HAP-1 (cell line): Measurements from ENCODE around the gene RNF220.
A peak's percentile ranks its signal among the peaks of the same experiment; 100 is the strongest.

ENCODE experiments used
- DNase-seq, 2 experiments: peaks; one replicate each; pipeline ENCODE4 v3.0.0-alpha.2; 2016 to 2020; ENCODE audit warnings: low spot score in 2 of 2
- H3K27me3 ChIP-seq: fragments of 250-450 bp; sonication (Bioruptor Pico); 2 replicates; pipeline ENCODE4 v1.5.1; 2020; ENCODE audit warnings: low read depth, mild to moderate bottlenecking, moderate library complexity
- H3K36me3 ChIP-seq: fragments of 250-450 bp; sonication (Bioruptor Pico); replicated peaks from 2 replicates; pipeline ENCODE4 v1.5.1; 2020; ENCODE audit warnings: mild to moderate bottlenecking
- H3K4me1 ChIP-seq: fragments of 250-450 bp; sonication (Bioruptor Pico); 2 replicates; pipeline ENCODE4 v1.5.1; 2020; ENCODE audit warnings: mild to moderate bottlenecking
- H3K4me3 ChIP-seq: fragments of 250-450 bp; sonication (Bioruptor Pico); 2 replicates; pipeline ENCODE4 v1.5.1; 2020; ENCODE audit warnings: mild to moderate bottlenecking, moderate library complexity
- H3K9me3 ChIP-seq: fragments of 250-450 bp; sonication (Bioruptor Pico); 2 replicates; pipeline ENCODE4 v1.5.1; 2020; ENCODE audit warnings: mild to moderate bottlenecking, moderate library complexity
- in situ Hi-C: fragments of 300-500 bp; cut with MboI; formaldehyde crosslinking; loops from 3 replicates; pipeline ENCODE4 v1.14.3; 2020; ENCODE audit warnings: low sequenced_read_pairs, inconsistent platforms, mixed read lengths

RNF220 gene

GRCh38 chr1:44673675-44674112 lies 268.6 kb downstream of the RNF220 start:
- Histone ChIP-seq H3K4me1 (peaks cover 21% of the 10 kb centered on the region), H3K27me3 (no peaks in the 10 kb centered on the region), H3K4me3 (peak overlapping the region; percentile 56), H3K36me3 (no peaks in the 10 kb centered on the region), H3K9me3 (no peaks in the 10 kb centered on the region)
- in situ Hi-C loops = no loop called here
- DNase-seq = no peak

GRCh38 chr1:44674113-44675000 lies 269.3 kb downstream of the RNF220 start, which contains the start of the genes ARMH1 and TMEM53:
ARMH1 (plus strand) TSS chr1:44674714; CDS start chr1:44689698, 14,984 bp downstream.
TMEM53 (minus strand) TSS chr1:44674481; CDS start chr1:44674391, 90 bp downstream.
- H3K4me1 ChIP-seq = peaks cover 21% of the 10 kb centered on the region
- DNase-seq = peak; percentile 98 to 100
- H3K36me3 ChIP-seq = no peaks in the 10 kb centered on the region
- H3K27me3 ChIP-seq = no peaks in the 10 kb centered on the region
- H3K4me3 ChIP-seq = peak within 1 kb of the TSS; percentile 56
- in situ Hi-C loops = no loop called here
- H3K9me3 ChIP-seq = no peaks in the 10 kb centered on the region

DNA sequence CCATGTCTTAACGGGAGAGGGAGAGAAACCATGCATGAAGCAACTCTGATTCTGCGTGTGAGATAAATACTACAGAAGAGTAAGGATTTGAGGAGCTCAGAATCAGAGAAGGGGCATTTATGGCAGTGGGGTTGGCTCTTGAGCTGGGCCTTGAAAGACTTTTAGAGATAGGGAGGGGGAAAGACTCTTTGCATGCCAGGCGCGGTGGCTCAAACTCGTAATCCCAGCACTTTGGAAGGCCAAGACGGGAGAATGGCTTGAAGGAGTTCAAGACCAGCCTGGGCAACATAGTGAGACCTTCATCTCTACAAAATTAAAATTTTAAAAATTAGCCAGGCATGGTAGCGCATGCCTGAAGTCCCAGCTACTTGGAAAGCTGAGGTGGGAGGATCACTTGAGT lies 270.1 kb downstream of the RNF220 start:
- no peak for DNase-seq
- in situ Hi-C loops = no loop called here
- Histone ChIP-seq H3K4me1 (peaks cover 21% of the 10 kb centered on the region), H3K27me3 (no peaks in the 10 kb centered on the region), H3K9me3 (no peaks in the 10 kb centered on the region), H3K4me3 (no peak overlapping the region), H3K36me3 (no peaks in the 10 kb centered on the region)

DNA sequence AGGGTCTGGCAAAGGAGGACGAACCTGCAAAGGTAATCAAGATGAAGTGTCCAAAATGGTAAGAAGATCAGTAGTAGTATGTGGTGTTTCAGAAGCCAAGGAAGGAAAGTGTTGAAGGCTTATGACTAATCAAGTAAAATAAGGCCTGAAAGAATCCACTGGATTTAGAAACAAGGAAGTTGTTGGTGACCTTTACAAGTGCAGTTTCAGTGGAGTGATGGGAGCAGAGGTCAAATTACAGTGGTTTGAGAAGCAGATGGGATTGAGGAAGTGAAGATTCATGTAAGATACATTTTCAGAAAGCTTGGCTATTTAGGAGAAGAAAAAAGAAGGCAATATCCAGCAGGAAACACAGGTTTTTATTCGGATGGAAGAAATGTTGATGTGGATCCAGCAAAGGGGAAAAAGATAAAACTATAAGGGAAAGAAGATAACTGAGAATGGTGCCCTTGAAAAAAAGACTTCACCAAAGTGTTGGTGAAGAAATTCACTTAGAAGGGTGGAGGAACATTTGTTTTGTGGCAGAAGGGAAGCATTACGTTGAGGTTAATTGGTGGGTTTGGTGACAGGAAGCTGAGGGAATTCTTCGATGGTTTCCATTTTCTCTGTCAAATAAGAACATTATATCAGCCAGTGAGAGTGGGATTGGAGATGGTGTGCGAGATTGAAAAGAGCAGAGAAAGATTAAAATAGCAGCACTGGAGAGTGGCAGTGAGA lies 271.6 kb downstream of the RNF220 start:
- H3K4me3 ChIP-seq = no peak overlapping the region
- in situ Hi-C loops = no loop called here

GRCh38 chr1:44677201-44677766 lies 272.2 kb downstream of the RNF220 start:
- Histone ChIP-seq H3K9me3 (no peaks in the 10 kb centered on the region; the same call in 1 of the 2 replicates), H3K4me1 (peaks cover 18% of the 10 kb centered on the region)
- peak; percentile 30 to 76 for DNase-seq

More for the DNA sequence above, 271.6 kb downstream of the RNF220 start:
- Histone ChIP-seq H3K4me1 (peaks cover 21% of the 10 kb centered on the region), H3K27me3 (no peaks in the 10 kb centered on the region), H3K36me3 (no peaks in the 10 kb centered on the region), H3K9me3 (no peaks in the 10 kb centered on the region)
- no peak for DNase-seq

DNA sequence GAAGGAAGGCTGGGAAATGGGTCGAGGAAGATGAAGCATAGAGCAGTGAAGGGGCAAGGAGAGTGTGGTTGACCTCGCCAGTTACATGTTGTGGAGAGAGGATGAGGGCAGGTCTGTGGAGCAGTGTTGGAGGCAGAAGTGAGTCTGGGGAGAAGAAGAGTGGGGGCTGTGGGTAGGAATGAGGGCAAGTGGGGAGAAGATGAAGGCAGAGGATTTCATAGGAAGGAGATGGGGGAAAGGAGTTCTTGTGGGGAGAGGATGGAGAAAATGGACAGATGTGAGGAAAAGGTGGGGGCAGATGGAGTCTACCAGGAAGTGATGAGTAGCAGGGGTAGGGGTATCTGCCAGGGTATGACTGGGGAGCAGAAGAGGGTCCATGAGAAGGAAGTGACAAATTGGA lies 273.1 kb downstream of the RNF220 start:
- in situ Hi-C loops = no loop called here
- H3K36me3 ChIP-seq = no peaks in the 10 kb centered on the region
- no peaks in the 10 kb centered on the region for H3K27me3 ChIP-seq
- H3K4me3 ChIP-seq = no peak overlapping the region
- DNase-seq = no peak
- no peaks in the 10 kb centered on the region; the same call in 1 of the 2 replicates for H3K9me3 ChIP-seq
- peaks cover 17% of the 10 kb centered on the region for H3K4me1 ChIP-seq

More at GRCh38 chr1:44677201-44677766, 272.2 kb downstream of the RNF220 start:
- no peaks in the 10 kb centered on the region for H3K36me3 ChIP-seq
- in situ Hi-C loops = no loop called here
- H3K4me3 ChIP-seq = no peak overlapping the region
- H3K27me3 ChIP-seq = no peaks in the 10 kb centered on the region

DNA sequence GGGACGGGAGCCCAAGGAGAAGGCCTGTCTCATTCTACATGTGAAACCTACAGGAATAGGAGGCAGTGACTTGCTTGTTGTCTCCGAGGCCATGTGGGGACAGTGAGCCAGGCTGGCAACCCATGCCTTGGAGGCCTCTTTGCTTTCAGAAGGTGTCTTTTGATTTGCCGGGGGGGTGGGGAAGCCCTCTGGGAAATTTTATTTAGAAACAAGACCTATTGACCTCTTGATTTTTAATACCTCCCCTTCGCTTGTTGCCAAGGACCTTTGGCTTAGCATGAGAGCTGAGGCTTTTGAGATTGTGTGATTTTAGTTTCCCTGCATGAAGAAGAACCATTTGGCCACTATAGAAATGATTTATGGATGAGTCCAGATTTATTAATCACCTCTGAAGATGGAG lies 273.6 kb downstream of the RNF220 start:
- H3K4me1 ChIP-seq = peaks cover 12% of the 10 kb centered on the region
- H3K9me3 ChIP-seq = no peaks in the 10 kb centered on the region; the same call in 1 of the 2 replicates
- DNase-seq = no peak
- no peak overlapping the region for H3K4me3 ChIP-seq
- in situ Hi-C loops = no loop called here
- no peaks in the 10 kb centered on the region for H3K36me3 ChIP-seq
- no peaks in the 10 kb centered on the region for H3K27me3 ChIP-seq

- peaks cover 11% of the 10 kb centered on the region for H3K4me1 ChIP-seq
- no peaks in the 10 kb centered on the region for H3K36me3 ChIP-seq
- in situ Hi-C loops = no loop called here
- H3K9me3 ChIP-seq = no peaks in the 10 kb centered on the region; the same call in 1 of the 2 replicates
- DNase-seq = no peak
- H3K27me3 ChIP-seq = no peaks in the 10 kb centered on the region
- no peak overlapping the region for H3K4me3 ChIP-seq
These were observed 274.4 kb downstream of the RNF220 start for GRCh38 chr1:44679468-44679867.

DNA sequence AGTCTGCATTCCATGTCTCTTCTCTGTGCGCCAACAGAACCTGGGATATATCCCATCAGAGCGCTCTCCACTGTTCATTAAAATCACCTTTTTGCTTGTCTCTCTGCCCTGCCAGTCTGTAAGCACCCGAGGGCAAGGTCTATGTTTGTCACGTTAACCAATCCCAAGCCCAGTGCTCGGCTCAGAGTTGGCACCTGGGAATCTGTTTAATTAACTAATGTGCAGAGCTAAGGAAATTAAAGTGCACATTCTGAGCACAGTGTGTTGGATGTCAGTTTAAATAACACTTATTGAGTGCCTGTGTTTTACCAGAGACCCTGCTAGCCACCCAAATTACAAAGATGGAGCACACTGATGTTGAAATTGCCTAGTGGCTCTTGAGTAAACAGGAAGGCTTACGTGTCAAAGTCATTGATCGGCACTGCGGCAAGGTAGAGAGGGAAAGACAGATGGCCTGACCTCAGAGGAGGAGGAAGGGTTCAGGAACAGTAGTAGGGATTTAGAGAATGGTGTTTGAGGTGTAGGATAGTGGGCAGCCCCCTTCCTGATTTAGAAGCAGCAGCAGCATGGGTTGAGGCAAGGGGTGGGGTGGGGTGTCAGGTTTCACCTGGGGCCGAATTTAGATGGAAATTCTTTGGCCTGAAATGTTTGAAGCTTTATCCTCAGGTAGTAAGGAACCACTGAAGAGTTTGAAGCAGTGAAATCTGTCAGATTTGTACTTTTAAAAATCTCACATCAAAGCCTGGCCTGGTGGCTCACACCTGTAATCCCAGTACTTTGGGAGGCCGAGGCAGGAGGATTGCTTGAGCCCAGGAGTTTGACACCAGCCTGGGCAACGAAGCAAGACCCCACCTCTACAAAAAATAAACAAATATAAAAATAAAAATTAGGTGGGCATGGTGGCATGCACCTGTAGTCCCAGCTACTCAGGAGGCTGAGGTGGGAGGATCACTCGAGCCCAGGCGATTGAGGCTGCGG lies 277.1 kb downstream of the RNF220 start:
- in situ Hi-C loops = no loop called here
- Histone ChIP-seq H3K4me1 (peaks cover 2% of the 10 kb centered on the region; the same call in 1 of the 2 replicates), H3K9me3 (no peaks in the 10 kb centered on the region; the same call in 1 of the 2 replicates), H3K4me3 (no peak overlapping the region), H3K27me3 (no peaks in the 10 kb centered on the region), H3K36me3 (no peaks in the 10 kb centered on the region)
- DNase-seq = no peak

GRCh38 chr1:44682883-44683265 lies 277.8 kb downstream of the RNF220 start:
- in situ Hi-C loops = no loop called here
- Histone ChIP-seq H3K4me3 (no peak overlapping the region), H3K9me3 (no peaks in the 10 kb centered on the region; the same call in 1 of the 2 replicates), H3K27me3 (no peaks in the 10 kb centered on the region), H3K36me3 (no peaks in the 10 kb centered on the region), H3K4me1 (peaks cover 2% of the 10 kb centered on the region; the same call in 1 of the 2 replicates)
- DNase-seq = no peak

DNA sequence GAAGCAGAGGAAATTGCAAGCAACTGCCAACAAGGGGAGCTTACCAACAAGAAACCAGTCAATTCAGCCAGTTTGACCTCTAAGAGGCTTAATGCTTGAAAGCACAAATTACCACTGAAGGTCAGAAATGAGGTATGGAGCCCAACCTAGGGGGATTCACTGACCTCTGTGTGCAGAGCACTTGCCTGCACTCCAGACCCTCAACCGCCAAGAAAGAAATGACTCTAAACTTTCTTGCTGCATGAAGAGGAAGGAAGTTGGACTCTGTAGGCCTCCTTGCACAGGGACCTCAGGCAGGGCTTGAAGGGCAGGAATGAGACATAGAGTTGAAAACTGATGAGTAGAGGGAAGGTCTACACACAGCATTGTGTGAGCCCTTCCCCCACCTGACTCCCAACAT lies 279.5 kb downstream of the RNF220 start:
- no peak for DNase-seq
- no peaks in the 10 kb centered on the region for H3K27me3 ChIP-seq
- no peaks in the 10 kb centered on the region for H3K36me3 ChIP-seq
- in situ Hi-C loops = no loop called here
- peaks cover 16% of the 10 kb centered on the region for H3K4me1 ChIP-seq
- no peaks in the 10 kb centered on the region; the same call in 1 of the 2 replicates for H3K9me3 ChIP-seq
- no peak overlapping the region for H3K4me3 ChIP-seq

DNA sequence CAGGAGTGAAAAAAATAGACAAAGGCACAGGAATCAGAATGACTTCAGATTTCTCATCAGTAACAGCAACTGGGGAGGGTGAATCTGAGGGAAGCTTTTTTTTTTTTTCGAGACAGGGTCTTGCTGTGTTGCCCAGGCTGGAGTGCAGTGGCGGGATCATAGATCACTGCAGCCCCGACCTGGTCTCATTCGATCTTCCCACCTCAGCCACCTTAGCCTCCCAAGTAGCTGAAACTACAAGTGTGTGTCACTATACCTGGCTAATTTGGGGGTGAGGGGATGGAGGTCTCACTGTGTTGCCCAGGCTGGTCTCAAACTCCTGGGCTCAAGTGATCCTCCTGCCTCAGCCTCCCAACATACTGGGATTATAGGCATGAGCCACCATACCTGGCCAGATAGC lies 280.2 kb downstream of the RNF220 start:
- Histone ChIP-seq H3K9me3 (no peaks in the 10 kb centered on the region; the same call in 1 of the 2 replicates), H3K36me3 (no peaks in the 10 kb centered on the region), H3K27me3 (no peaks in the 10 kb centered on the region), H3K4me3 (no peak overlapping the region), H3K4me1 (peaks cover 23% of the 10 kb centered on the region)
- DNase-seq = no peak
- in situ Hi-C loops = no loop called here
